CD14-positive monocyte (primary cell): ENCODE results near the gene INO80. TPM values are rescaled to one million over a fixed set of nuclear protein-coding genes. Genes with fewer than 3 reads are reported as not detected.

ENCODE experiments used
- DNase-seq, 3 donors: peaks; one replicate each; pipeline ENCODE4 v3.0.0-alpha.2; 2011 to 2022
- H2AFZ ChIP-seq: 2 replicates; pipeline ENCODE4 v1.6.0; 2012; ENCODE audit warnings: mild to moderate bottlenecking, low read depth, low read length, inconsistent platforms; ENCODE audit not compliant: insufficient read depth, poor library complexity, severe bottlenecking
- H3K27ac ChIP-seq, 2 donors: 1 replicate in 1 of 2; 2 replicates in 1 of 2; pipeline ENCODE4 v1.5.1; 2012 to 2013; ENCODE audit warnings: low read length in 2 of 2, control low read depth in 1 of 2, inconsistent platforms in 1 of 2, low read depth in 1 of 2, mild to moderate bottlenecking in 1 of 2
- H3K27me3 ChIP-seq, 2 donors: one replicate each; pipeline versions ENCODE4 v1.6.0 to v1.6.1; 2011 to 2013; ENCODE audit warnings: low read length in 2 of 2; ENCODE audit not compliant: control insufficient read depth in 2 of 2, insufficient read depth in 2 of 2
- H3K36me3 ChIP-seq, 2 donors: replicated peaks in 1 of 2; 1 replicate in 1 of 2; 2 replicates in 1 of 2; pipeline versions ENCODE4 v1.5.1 to v1.6.1; 2012 to 2013; ENCODE audit warnings: low read length in 2 of 2, control low read depth in 1 of 2, inconsistent platforms in 1 of 2, mild to moderate bottlenecking in 1 of 2; ENCODE audit not compliant: insufficient read depth in 2 of 2, control insufficient read depth in 1 of 2
- H3K4me1 ChIP-seq, 2 donors: 1 replicate in 1 of 2; 2 replicates in 1 of 2; pipeline versions ENCODE4 v1.5.1 to v1.6.1; 2012 to 2013; ENCODE audit warnings: low read length in 2 of 2, control low read depth in 1 of 2, inconsistent platforms in 1 of 2, mild to moderate bottlenecking in 1 of 2, moderate library complexity in 1 of 2; ENCODE audit not compliant: insufficient read depth in 2 of 2, control insufficient read depth in 1 of 2
- H3K4me2 ChIP-seq: replicated peaks from 2 replicates; pipeline ENCODE3; 2012; ENCODE audit warnings: low read length, moderate library complexity, mild to moderate bottlenecking; ENCODE audit not compliant: poor library complexity, severe bottlenecking; ENCODE audit errors: extremely low read depth
- H3K4me3 ChIP-seq, 3 experiments: fragments of 200-600 bp in 1 of 3; sonication (generic) in 1 of 3; replicated peaks in 1 of 3; 1 replicate in 2 of 3; 2 replicates in 1 of 3; pipeline ENCODE4 v1.5.1; 2011 to 2013; ENCODE audit warnings: low read length in 3 of 3, mild to moderate bottlenecking in 3 of 3, control low read depth in 2 of 3, low read depth in 2 of 3, inconsistent platforms in 1 of 3, moderate library complexity in 1 of 3
- H3K79me2 ChIP-seq: 2 replicates; pipeline ENCODE4 v1.6.0; 2012; ENCODE audit warnings: mild to moderate bottlenecking, control low read depth, inconsistent platforms, low read length, moderate library complexity; ENCODE audit not compliant: insufficient read depth
- H3K9ac ChIP-seq: 2 replicates; pipeline ENCODE4 v1.6.0; 2017; ENCODE audit warnings: low read length, mild to moderate bottlenecking; ENCODE audit not compliant: insufficient read depth, poor library complexity, severe bottlenecking
- H3K9me3 ChIP-seq, 2 donors: replicated peaks in 1 of 2; 1 replicate in 1 of 2; 2 replicates in 1 of 2; pipeline versions ENCODE4 v1.5.1 to v1.6.1; 2012 to 2013; ENCODE audit warnings: low read length in 2 of 2, control low read depth in 1 of 2; ENCODE audit not compliant: control insufficient read depth in 1 of 2, insufficient read depth in 1 of 2
- H4K20me1 ChIP-seq: 2 replicates; pipeline ENCODE4 v1.6.0; 2012; ENCODE audit warnings: mild to moderate bottlenecking, low read length, control low read depth, moderate library complexity; ENCODE audit not compliant: insufficient read depth
- H3K27ac Mint-ChIP-seq, 7 donors: one replicate each; pipeline ENCODE4 v1.8.0; 2020; ENCODE audit warnings: mild to moderate bottlenecking in 7 of 7, mixed read lengths in 7 of 7, moderate library complexity in 6 of 7, inconsistent platforms in 2 of 7
- H3K27me3 Mint-ChIP-seq, 3 donors: one replicate each; pipeline ENCODE4 v1.8.0; 2021 to 2022; ENCODE audit warnings: low read depth in 3 of 3, mild to moderate bottlenecking in 3 of 3, mixed read lengths in 3 of 3, moderate library complexity in 3 of 3, inconsistent platforms in 1 of 3
- H3K36me3 Mint-ChIP-seq, 2 donors: one replicate each; pipeline ENCODE4 v1.8.0; 2020; ENCODE audit warnings: mixed read lengths in 2 of 2, inconsistent platforms in 1 of 2, mild to moderate bottlenecking in 1 of 2
- H3K4me1 Mint-ChIP-seq: one replicate; pipeline ENCODE4 v1.8.0; 2020; ENCODE audit warnings: mild to moderate bottlenecking, mixed read lengths
- H3K4me3 Mint-ChIP-seq, 2 donors: one replicate each; pipeline ENCODE4 v1.8.0; 2020; ENCODE audit warnings: mild to moderate bottlenecking in 2 of 2, mixed read lengths in 2 of 2, moderate library complexity in 1 of 2
- H3K9me3 Mint-ChIP-seq, 7 donors: one replicate each; pipeline ENCODE4 v1.8.0; 2020 to 2022; ENCODE audit warnings: mixed read lengths in 7 of 7, mild to moderate bottlenecking in 6 of 7, moderate library complexity in 6 of 7, inconsistent platforms in 2 of 7
- CTCF ChIP-seq: fragments of 200-600 bp; IDR thresholded peaks from one replicate; pipeline ENCODE4 v1.8.0; 2022; ENCODE audit warnings: antibody characterized with exemption, mild to moderate bottlenecking
- WGBS: methylation state at CpG from one replicate; pipeline ENCODE4 v1.1.5; 2013; ENCODE audit warnings: missing lambda C conversion rate; ENCODE audit not compliant: insufficient coverage; 5-methylcytosine and 5-hydroxymethylcytosine counted together
- intact Hi-C, 2 donors: fragments of 100-400 bp; cut with micrococcal nuclease; formaldehyde crosslinking; loops; one replicate each; pipeline versions ENCODE4 v1.15.0 to v1.15.1; 2023
- polyA plus RNA-seq, 3 donors: library from polyadenylated mRNA; depleted of rRNA in 1 of 3; unstranded in 2 of 3; stranded (reverse) in 1 of 3; fragments of 300-500 nt in 2 of 3; fragments of >200 nt in 1 of 3; fragmentation: Illumina TruSeq in 2 of 3; gene quantifications; 1 replicate in 2 of 3; 2 replicates in 1 of 3; pipeline ENCODE4 v1.2.3, GENCODE V29; 2012 to 2021

INO80 gene
- polyA plus RNA-seq, 3 donors, result 2.3 to 13.1 (median 2.4) TPM

- Mint-ChIP-seq H3K4me1 (peaks cover 8% of the 10 kb centered on the region), H3K36me3 (peaks cover 23 to 42% of the 10 kb centered on the region in 2 donors), H3K9me3 (no peaks in the 10 kb centered on the region), H3K4me3 (no peak overlapping the region), H3K27me3 (no peaks in the 10 kb centered on the region), H3K27ac (no peak overlapping the region)
- Histone ChIP-seq H3K36me3 (peaks cover 0 to 29% of the 10 kb centered on the region in 2 donors), H3K4me2 (no peak overlapping the region), H3K9ac (no peak overlapping the region), H3K9me3 (no peaks in the 10 kb centered on the region), H3K79me2 (peaks cover 97% of the 10 kb centered on the region), H3K4me1 (no peaks in the 10 kb centered on the region), H3K4me3 (no peak overlapping the region), H2AFZ (no peak overlapping the region), H3K27ac (no peak overlapping the region), H3K27me3 (no peaks in the 10 kb centered on the region), H4K20me1 (peaks cover 94% of the 10 kb centered on the region)
- no peak for TF ChIP-seq CTCF
- 100% methylated on average over 2 of the region's 2 CpGs for WGBS
- no peak for DNase-seq
- intact Hi-C loops, result loop anchor here in 1 of 2 donors (10.0 kb wide), 1 partner anchor 82 kb away; no protein-coding TSS in a partner anchor
These were observed 13.2 kb downstream of the INO80 start for GRCh38 chr15:41102854-41103253.

GRCh38 chr15:41096178-41096577 is 19.9 kb downstream of the INO80 start:
- Histone ChIP-seq H3K4me3 (no peak overlapping the region), H2AFZ (no peak overlapping the region), H3K27me3 (no peaks in the 10 kb centered on the region), H3K9me3 (no peaks in the 10 kb centered on the region), H4K20me1 (peaks cover 49% of the 10 kb centered on the region), H3K27ac (no peak overlapping the region), H3K4me2 (no peak overlapping the region), H3K9ac (no peak overlapping the region), H3K36me3 (peaks cover 50 to 89% of the 10 kb centered on the region in 2 donors), H3K79me2 (peaks cover 45% of the 10 kb centered on the region), H3K4me1 (no peaks in the 10 kb centered on the region)
- Mint-ChIP-seq H3K27ac (no peak overlapping the region), H3K9me3 (no peaks in the 10 kb centered on the region), H3K27me3 (no peaks in the 10 kb centered on the region), H3K4me1 (no peaks in the 10 kb centered on the region), H3K4me3 (no peak overlapping the region), H3K36me3 (peaks cover 60 to 86% of the 10 kb centered on the region in 2 donors)
- TF ChIP-seq CTCF, result no peak
- no peak for DNase-seq
- intact Hi-C loops, result loop anchor here in 1 of 2 donors (10.0 kb wide), 1 partner anchor 89 kb away; no protein-coding TSS in a partner anchor
- WGBS, result 93% methylated on average over 2 of the region's 6 CpGs
